ENCODE data around the gene FAM131C.
"Not testable (repeated sequence)": the region's sequence is repeated elsewhere in the genome, so short reads cannot be mapped to it uniquely, and the experiment has no call there.

FAM131C gene

GRCh38 chr1:16057314-16057915, 16.0 kb downstream of the FAM131C start:
- not testable (repeated sequence) for DNase-seq

DNA sequence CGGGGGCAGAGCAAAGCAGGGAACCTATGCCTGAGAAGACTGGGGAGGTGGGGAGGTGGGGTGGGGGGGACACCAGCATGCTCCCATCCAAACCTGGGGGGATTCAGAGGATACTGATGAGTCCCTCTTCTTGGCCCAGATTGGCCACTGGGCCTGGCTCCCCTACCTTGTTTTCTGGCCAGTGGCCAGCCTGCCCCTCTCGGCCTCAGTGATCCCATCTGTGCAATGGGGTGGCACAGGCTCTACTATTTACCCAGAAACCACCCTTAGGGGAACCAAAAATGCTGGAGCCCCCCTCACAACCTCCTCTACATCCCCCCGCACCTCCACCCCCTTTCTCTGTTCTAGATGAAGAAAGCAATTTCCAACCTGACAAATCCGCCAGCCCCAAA, 16.9 kb downstream of the FAM131C start:
- DNase-seq, result not testable (repeated sequence)

DNA sequence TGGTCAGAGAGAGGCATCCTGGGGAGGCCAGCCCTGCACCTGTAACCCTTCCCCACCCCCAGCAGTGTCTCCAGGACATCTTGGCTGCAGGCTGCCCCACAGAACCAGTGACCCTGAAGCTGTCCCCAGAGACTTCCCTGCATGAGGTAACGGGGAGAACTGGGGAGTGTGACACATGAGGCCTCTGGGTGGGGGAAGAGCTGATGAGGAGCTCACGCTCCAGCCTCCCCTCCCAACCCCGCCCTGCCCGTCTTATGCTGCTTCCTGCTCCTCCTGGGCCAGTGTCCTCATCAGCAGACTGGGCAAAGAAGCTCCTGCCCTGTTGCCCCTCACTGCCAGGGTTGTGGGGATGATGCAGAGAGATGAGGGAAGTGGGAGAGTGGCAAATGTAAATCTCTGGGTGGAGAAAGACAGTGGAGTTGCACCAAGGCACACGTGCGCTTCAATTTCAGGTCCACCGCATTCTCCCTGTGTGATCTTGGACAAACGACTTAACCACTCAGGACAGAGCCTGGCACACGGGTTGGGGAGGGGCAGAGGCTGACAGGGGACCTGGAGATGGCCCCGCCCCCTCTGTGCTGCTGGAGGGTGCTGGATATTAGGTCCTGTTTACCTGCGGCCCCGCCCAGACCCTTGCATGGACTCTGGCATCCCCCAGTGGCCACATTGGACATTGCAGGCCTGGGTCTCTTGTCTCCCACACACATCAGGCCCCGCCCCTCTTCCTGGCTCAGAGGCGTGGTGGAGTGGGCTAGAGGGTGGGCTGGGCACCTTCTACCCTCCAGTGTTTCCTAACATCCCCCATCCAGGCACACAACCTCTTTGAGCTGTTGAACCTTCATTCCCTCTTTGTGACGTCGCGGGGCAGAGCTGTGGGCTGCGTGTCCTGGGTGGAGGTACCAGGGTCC, 17.6 kb downstream of the FAM131C start:
- peak; percentile 85 to 88 for DNase-seq

- DNase-seq, result no peak
Measured at GRCh38 chr1:16054598-16055540, 18.6 kb downstream of the FAM131C start.

- DNase-seq, result no peak
Measured at GRCh38 chr1:16053781-16054502, 19.5 kb downstream of the FAM131C start.

DNA sequence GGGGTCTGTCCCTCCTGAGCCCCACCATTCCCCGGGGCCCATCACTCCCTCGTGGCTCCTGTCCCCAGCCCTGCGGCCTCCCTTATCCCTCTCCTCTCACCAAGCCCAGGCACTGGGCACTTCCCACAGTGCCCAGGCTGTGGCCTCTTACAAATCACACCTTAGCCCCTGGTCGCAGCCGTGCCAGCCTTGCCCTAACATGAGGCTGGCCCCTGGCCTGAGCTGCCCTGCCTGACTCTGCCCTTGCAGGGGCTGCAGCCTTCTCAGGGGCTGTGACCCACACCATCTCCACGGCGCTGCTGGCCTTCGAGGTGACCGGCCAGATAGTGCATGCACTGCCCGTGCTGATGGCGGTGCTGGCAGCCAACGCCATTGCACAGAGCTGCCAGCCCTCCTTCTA, 21.5 kb downstream of the FAM131C start:
- DNase-seq, result not testable (repeated sequence)

DNA sequence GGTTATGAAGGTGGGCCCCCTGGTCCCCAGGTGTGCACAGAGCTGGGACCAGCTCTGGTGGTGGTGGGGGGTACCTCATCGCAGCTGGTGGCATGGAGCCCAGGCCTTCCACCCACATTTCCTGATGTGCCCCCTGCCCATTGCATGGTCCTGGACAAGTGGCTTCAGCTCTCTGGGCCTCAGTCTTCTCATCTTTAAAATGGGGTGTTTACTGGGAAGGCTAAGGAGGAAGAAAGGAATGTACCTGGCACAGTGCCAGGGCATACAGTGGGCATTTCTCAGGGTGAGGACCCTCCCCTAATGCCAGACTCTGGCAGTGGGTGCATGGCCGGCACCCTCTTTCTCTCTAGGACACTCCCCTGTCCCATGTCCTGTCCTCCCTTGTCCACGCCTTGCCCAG, 22.4 kb downstream of the FAM131C start:
- no peak for DNase-seq

- DNase-seq, result no peak
Measured at GRCh38 chr1:16050328-16050727, 23.1 kb downstream of the FAM131C start.

DNA sequence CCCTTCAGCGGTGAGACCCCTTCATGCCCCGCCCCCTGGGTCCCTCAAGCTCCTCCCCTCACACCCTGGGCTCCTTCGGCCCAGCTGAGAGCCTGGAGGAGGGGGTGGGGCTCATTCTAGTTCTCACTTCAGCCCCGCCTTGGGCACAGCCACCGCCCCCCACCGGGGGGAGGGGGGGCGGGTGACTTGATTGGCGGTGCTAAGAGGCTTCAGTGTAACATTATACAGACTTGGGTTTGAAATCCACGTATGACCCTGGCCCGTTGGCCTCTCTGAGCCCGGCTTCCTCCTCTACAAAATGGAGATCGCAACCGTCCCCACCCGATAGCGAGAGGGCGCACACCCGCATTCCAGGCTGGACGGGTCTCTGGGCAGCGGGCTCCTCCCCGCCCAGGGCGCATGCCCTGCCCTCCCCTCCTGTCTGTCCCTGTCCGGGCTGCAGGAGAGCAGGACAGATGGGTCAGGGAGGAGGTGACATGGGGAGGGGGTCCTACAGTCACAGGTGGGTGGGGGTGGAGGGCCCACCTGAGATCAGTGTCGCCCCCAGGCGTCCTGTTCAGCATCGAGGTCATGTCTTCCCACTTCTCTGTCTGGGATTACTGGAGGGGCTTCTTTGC, 24.8 kb downstream of the FAM131C start:
- peak; percentile 43 to 61 for DNase-seq

- DNase-seq, result no peak
Measured at GRCh38 chr1:16047791-16048475, 25.5 kb downstream of the FAM131C start.

GRCh38 chr1:16046842-16047241, 26.6 kb downstream of the FAM131C start:
- DNase-seq, result no peak

GRCh38 chr1:16043950-16044349, 29.5 kb downstream of the FAM131C start:
- DNase-seq, result no peak

GRCh38 chr1:16043521-16043920, 29.9 kb downstream of the FAM131C start, which contains the start of gene CLCNKB:
Gene CLCNKB (plus strand): TSS chr1:16043782. CDS start chr1:16044493, 711 bp downstream.
- DNase-seq, result no peak

GRCh38 chr1:16042654-16043053, 30.8 kb downstream of the FAM131C start:
- DNase-seq, result not testable (repeated sequence)

GRCh38 chr1:16042096-16042495, 31.4 kb downstream of the FAM131C start:
- no peak for DNase-seq

GRCh38 chr1:16041200-16041599, 32.3 kb downstream of the FAM131C start:
- no peak for DNase-seq

- not testable (repeated sequence) for DNase-seq
Measured at GRCh38 chr1:16039871-16040270, 33.6 kb downstream of the FAM131C start.

GRCh38 chr1:16038620-16038912, 34.9 kb downstream of the FAM131C start:
- no peak for DNase-seq

- not testable (repeated sequence) for DNase-seq
Measured at GRCh38 chr1:16036461-16036860, 37.0 kb downstream of the FAM131C start.

DNA sequence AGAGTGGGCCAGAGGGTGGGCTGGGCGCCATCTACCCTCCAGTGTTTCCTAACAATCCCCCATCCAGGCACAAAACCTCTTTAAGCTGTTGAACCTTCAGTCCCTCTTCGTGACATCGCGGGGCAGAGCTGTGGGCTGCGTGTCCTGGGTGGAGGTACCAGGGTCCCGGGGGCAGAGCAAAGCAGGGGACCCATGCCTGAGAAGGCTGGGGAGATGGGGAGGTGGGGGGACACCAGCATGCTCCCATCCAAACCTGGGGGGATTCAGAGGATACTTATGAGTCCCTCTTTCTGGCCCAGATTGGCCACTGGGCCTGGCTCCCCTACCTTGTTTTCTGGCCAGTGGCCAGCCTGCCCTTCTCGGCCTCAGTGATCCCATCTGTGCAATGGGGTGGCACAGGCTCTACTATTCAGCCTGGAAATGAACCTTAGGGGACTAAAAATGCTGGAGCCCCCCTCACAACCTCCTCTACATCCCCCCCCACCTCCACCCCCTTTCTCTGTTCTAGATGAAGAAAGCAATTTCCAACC, 40.3 kb downstream of the FAM131C start:
- not testable (repeated sequence) for DNase-seq

Data from CD4-positive, alpha-beta T cell treated with Interleukin-1 beta for 1 hour (primary cell).